ENCODE data around the gene DNAJC5G.

DNA sequence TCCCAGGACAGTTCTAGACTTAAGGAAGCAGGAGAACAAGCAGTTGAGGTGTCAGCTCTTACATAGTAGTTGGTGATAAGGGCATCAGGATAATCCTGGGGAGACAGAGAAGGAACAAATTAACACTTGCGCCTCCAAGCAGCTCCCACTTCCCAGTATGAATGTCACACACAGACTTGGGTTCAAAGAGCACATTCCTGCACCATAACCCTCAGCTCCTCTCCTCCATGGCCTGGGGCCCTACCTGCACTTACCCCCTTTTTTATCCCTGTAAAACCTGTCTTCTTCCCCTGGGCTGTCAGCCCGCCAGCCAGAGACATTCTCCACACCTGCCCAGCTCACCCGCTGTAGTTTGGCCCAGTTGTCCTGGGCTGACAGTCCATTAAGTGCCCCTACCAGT, 36.9 kb downstream of the DNAJC5G start:
- TF ChIP-seq, protein P1, sequence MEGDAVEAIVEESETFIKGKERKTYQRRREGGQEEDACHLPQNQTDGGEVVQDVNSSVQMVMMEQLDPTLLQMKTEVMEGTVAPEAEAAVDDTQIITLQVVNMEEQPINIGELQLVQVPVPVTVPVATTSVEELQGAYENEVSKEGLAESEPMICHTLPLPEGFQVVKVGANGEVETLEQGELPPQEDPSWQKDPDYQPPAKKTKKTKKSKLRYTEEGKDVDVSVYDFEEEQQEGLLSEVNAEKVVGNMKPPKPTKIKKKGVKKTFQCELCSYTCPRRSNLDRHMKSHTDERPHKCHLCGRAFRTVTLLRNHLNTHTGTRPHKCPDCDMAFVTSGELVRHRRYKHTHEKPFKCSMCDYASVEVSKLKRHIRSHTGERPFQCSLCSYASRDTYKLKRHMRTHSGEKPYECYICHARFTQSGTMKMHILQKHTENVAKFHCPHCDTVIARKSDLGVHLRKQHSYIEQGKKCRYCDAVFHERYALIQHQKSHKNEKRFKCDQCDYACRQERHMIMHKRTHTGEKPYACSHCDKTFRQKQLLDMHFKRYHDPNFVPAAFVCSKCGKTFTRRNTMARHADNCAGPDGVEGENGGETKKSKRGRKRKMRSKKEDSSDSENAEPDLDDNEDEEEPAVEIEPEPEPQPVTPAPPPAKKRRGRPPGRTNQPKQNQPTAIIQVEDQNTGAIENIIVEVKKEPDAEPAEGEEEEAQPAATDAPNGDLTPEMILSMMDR (conservative IDR thresholded peaks at IDR 0.05; ENCODE audit: low read depth, low read length), result no peak
- no peak for TF ChIP-seq EZH2 (IDR thresholded peaks at IDR 0.05; ENCODE audit: borderline replicate concordance, low read depth, low read length, poor library complexity, severe bottlenecking)

Data from A673 (cell line).